Fibroblast of villous mesenchyme (primary cell): ENCODE measurements around the gene TTLL12. TPM values are rescaled to one million over a fixed set of nuclear protein-coding genes. Genes with fewer than 3 reads are reported as not detected.

Experiments used
- DNase-seq: peaks from one replicate; pipeline ENCODE4 v3.0.0-alpha.2; 2010; ENCODE audit warnings: low read depth
- H3K4me3 ChIP-seq: 2 replicates; pipeline ENCODE4 v1.5.1; 2011; ENCODE audit warnings: low read depth, mild to moderate bottlenecking, low read length
- total RNA-seq: library from RNA; depleted of rRNA; stranded (reverse); fragments of >200 nt; gene quantifications from 2 replicates; pipeline ENCODE4 v1.2.3, GENCODE V29; 2012
- TF ChIP-seq, protein P1 (sequence below): IDR thresholded peaks from 2 replicates; pipeline ENCODE4 v1.5.1; 2012; ENCODE audit warnings: low read depth, mild to moderate bottlenecking, low read length; ENCODE audit not compliant: insufficient read depth

TTLL12 gene
- total RNA-seq, 1 donor = 22.9 TPM

GRCh38 chr22:43142880-43143562 lies 43.9 kb downstream of the TTLL12 start, which contains the start of gene MCAT:
MCAT (minus strand) TSS chr22:43143398; CDS start chr22:43143348, 50 bp downstream.
- DNase-seq = peak; percentile 66
- TF ChIP-seq, protein P1, sequence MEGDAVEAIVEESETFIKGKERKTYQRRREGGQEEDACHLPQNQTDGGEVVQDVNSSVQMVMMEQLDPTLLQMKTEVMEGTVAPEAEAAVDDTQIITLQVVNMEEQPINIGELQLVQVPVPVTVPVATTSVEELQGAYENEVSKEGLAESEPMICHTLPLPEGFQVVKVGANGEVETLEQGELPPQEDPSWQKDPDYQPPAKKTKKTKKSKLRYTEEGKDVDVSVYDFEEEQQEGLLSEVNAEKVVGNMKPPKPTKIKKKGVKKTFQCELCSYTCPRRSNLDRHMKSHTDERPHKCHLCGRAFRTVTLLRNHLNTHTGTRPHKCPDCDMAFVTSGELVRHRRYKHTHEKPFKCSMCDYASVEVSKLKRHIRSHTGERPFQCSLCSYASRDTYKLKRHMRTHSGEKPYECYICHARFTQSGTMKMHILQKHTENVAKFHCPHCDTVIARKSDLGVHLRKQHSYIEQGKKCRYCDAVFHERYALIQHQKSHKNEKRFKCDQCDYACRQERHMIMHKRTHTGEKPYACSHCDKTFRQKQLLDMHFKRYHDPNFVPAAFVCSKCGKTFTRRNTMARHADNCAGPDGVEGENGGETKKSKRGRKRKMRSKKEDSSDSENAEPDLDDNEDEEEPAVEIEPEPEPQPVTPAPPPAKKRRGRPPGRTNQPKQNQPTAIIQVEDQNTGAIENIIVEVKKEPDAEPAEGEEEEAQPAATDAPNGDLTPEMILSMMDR = no peak
- H3K4me3 ChIP-seq = peak within 1 kb of the TSS; percentile 83

DNA sequence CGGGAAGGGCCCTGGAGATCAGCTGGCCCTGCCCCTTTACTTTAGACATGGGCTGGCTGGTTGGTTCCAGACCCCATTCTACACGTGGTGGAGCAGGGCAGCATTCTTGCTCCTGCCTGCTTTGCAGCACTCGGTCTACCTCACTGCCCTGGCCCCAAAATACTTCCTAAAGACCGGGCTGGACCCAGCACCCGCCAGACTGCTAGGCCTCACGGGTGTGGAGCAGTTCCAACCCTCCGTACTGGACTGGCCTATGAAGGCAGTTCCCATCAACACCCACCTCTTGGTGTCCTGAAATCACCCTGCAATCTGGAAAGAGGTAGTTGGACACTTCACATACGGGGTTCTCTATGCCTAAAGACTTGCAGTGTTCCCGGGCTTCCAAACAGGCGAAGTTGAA lies 50.1 kb downstream of the TTLL12 start:
- no peak for DNase-seq
- no peak overlapping the region for H3K4me3 ChIP-seq
- TF ChIP-seq, protein P1 = no peak

GRCh38 chr22:43136255-43136654 lies 50.7 kb downstream of the TTLL12 start:
- DNase-seq = peak; percentile 34
- H3K4me3 ChIP-seq = no peak overlapping the region
- TF ChIP-seq, protein P1 = peak; percentile 74

GRCh38 chr22:43135565-43135964 lies 51.4 kb downstream of the TTLL12 start:
- H3K4me3 ChIP-seq = no peak overlapping the region
- TF ChIP-seq, protein P1 = no peak
- DNase-seq = no peak

DNA sequence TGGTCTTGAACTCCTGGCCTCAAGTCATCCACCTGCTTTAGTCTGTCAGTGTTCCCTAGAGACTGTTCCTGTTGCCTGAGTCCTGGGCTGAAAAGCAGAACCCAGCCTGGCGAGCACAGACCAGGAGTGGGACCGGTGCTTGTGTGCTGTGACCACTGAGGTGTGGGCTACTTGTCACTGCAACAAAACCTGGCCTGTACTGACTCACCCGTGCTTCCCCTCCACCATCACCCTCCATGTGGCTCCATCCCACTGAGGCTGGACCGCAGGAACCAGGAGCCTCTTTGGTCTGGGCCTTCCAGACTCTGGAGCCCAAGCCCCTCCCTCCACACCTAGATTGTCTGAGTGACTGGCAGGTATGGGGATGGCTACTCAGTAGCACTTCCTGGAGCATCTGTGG lies 52.4 kb downstream of the TTLL12 start:
- DNase-seq = no peak
- no peak overlapping the region for H3K4me3 ChIP-seq
- TF ChIP-seq, protein P1 = no peak

DNA sequence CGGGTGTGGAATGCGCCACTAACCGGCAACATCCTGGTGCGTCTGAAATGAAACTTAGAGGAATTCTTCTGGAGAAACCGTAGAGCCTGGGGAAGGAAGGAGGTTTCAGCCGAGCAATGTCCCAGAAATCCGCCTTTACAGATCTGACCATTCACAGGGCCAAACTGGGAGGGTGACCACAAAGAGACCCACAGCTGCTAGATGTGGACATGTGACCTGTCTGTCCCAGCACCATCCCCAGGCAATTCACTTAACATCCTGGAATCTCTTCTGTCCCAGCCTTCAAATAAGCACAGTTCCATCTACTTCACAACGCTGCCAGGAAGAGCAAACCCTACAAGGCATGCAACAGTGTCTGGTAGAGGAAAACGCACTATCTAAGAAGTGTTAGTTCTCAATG lies 53.5 kb downstream of the TTLL12 start:
- H3K4me3 ChIP-seq = no peak overlapping the region
- TF ChIP-seq, protein P1 = no peak

More for the DNA sequence above, 53.5 kb downstream of the TTLL12 start:
- DNase-seq = no peak
